Motor neuron (in vitro differentiated cells): ENCODE measurements around the gene NCOA6. TPM values are rescaled to one million over a fixed set of nuclear protein-coding genes. Genes with fewer than 3 reads are reported as not detected.

Experiments used
- ATAC-seq, 8 experiments: fragments of 200-7000 bp; cut with Tn5 transposase; replicated peaks in 6 of 8; 2 replicates each; pipeline ENCODE4 v1.8.0; 2021; ENCODE audit warnings: mild to moderate bottlenecking in 8 of 8, moderate library complexity in 8 of 8
- H3K27ac ChIP-seq, 2 donors: fragments of 250-450 bp; sonication (Bioruptor Pico); 2 replicates each; pipeline ENCODE4 v1.9.0; 2021; ENCODE audit warnings: antibody characterized with exemption in 2 of 2, mild to moderate bottlenecking in 2 of 2, moderate library complexity in 1 of 2
- H3K4me1 ChIP-seq, 2 donors: fragments of 250-450 bp; sonication (Bioruptor Pico); replicated peaks in 1 of 2; 2 replicates each; pipeline ENCODE4 v1.6.1; 2021; ENCODE audit warnings: antibody characterized with exemption in 2 of 2, mild to moderate bottlenecking in 2 of 2, moderate library complexity in 1 of 2
- H3K4me3 ChIP-seq, 5 donors: fragments of 250-450 bp; sonication (Bioruptor Pico); 2 replicates each; pipeline ENCODE4 v1.9.0; 2021; ENCODE audit warnings: antibody characterized with exemption in 5 of 5, mild to moderate bottlenecking in 5 of 5, moderate library complexity in 4 of 5
- WGBS, 10 experiments: fragments of 450-650 bp; shearing (Covaris generic); methylation state at CpG; one replicate each; pipeline ENCODE4 v1.0.0; 2022; 5-methylcytosine and 5-hydroxymethylcytosine counted together
- in situ Hi-C, 9 experiments: fragments of 400-800 bp; cut with MboI; loops; one replicate each; pipeline ENCODE4 v1.15.0; 2021; ENCODE audit warnings: low sequenced_read_pairs in 9 of 9, low pct_unique_long_range_greater_than_20kb in 2 of 9; ENCODE audit not compliant: unreplicated experiment in 9 of 9
- total RNA-seq, 8 experiments: library from RNA; unstranded; fragments of 300-600 nt; gene quantifications; 2 replicates each; pipeline versions ENCODE4 v1.2.3 to v1.2.4, GENCODE V29; 2022

NCOA6 gene
- total RNA-seq, 8 experiments from 2014 or later, result 6.6 to 25.6 (median 19.2) TPM

- WGBS, 10 experiments, result 83% methylated on average over 1 of the region's 9 CpGs; no CpG with 5 or more reads in 9 of the 10 experiments
- no peaks in the 10 kb centered on the region for H3K4me1 ChIP-seq
- no peak for ATAC-seq
- no peak overlapping the region for H3K27ac ChIP-seq
- H3K4me3 ChIP-seq, result no peak overlapping the region
- in situ Hi-C loops, result loop anchor here in 1 of 9 experiments (25.0 kb wide), 1 partner anchor 352 kb away; no protein-coding TSS in a partner anchor
These were observed 34.5 kb upstream of the NCOA6 start for GRCh38 chr20:34859826-34860545.

- WGBS, 10 experiments, result 90% methylated on average over 2 of the region's 26 CpGs; no CpG with 5 or more reads in 9 of the 10 experiments
- in situ Hi-C loops, result loop anchor here in 1 of 9 experiments (25.0 kb wide), 1 partner anchor 353 kb away; no protein-coding TSS in a partner anchor
These were observed 33.9 kb upstream of the NCOA6 start for GRCh38 chr20:34859367-34859766.

GRCh38 chr20:34852298-34852697, 26.8 kb upstream of the NCOA6 start:
- no peak overlapping the region for H3K27ac ChIP-seq
- in situ Hi-C loops, result loop anchor here in 1 of 9 experiments (25.0 kb wide), 1 partner anchor 360 kb away; no protein-coding TSS in a partner anchor
- ATAC-seq, result no peak
- H3K4me3 ChIP-seq, result no peak overlapping the region
- 72 to 100% (median 95%) methylated on average over 1 to 2 of the region's 4 CpGs; no CpG with 5 or more reads in 6 of the 10 experiments for WGBS, 10 experiments
- H3K4me1 ChIP-seq, result no peaks in the 10 kb centered on the region

More at GRCh38 chr20:34859367-34859766, 33.9 kb upstream of the NCOA6 start:
- Histone ChIP-seq H3K4me3 (no peak overlapping the region), H3K4me1 (no peaks in the 10 kb centered on the region), H3K27ac (no peak overlapping the region)
- no peak for ATAC-seq

GRCh38 chr20:34850969-34851368, 25.5 kb upstream of the NCOA6 start:
- in situ Hi-C loops, result loop anchor here in 1 of 9 experiments (25.0 kb wide), 1 partner anchor 361 kb away; no protein-coding TSS in a partner anchor
- Histone ChIP-seq H3K27ac (no peak overlapping the region), H3K4me3 (no peak overlapping the region), H3K4me1 (no peaks in the 10 kb centered on the region)
- WGBS, 10 experiments, result 85 to 100% (median 98%) methylated on average over 1 to 7 of the region's 14 CpGs; no CpG with 5 or more reads in 3 of the 10 experiments
- ATAC-seq, result no peak

- no peak overlapping the region for H3K27ac ChIP-seq
- no peak overlapping the region for H3K4me3 ChIP-seq
- 0 to 100% (median 90%) methylated on average over 1 to 2 of the region's 9 CpGs; no CpG with 5 or more reads in 5 of the 10 experiments for WGBS, 10 experiments
- no peaks in the 10 kb centered on the region for H3K4me1 ChIP-seq
- in situ Hi-C loops, result loop anchor here in 2 of 9 experiments (25.0 kb wide), 1 partner anchor 363 kb away; no protein-coding TSS in a partner anchor
- ATAC-seq, result no peak
These were observed 24.3 kb upstream of the NCOA6 start for GRCh38 chr20:34849778-34850177.

- in situ Hi-C loops, result loop anchor here in 1 of 9 experiments (25.0 kb wide), 1 partner anchor 364 kb away; no protein-coding TSS in a partner anchor
- Histone ChIP-seq H3K4me3 (no peak overlapping the region), H3K27ac (no peak overlapping the region), H3K4me1 (no peaks in the 10 kb centered on the region)
- WGBS, 10 experiments, result 67 to 100% (median 93%) methylated on average over 1 to 5 of the region's 5 CpGs; no CpG with 5 or more reads in 2 of the 10 experiments
- no peak for ATAC-seq
These were observed 23.1 kb upstream of the NCOA6 start for GRCh38 chr20:34848597-34848996.

- Histone ChIP-seq H3K4me3 (no peak overlapping the region), H3K27ac (no peak overlapping the region), H3K4me1 (no peaks in the 10 kb centered on the region)
- no peak for ATAC-seq
- WGBS, 10 experiments, result 86 to 100% (median 100%) methylated on average over 1 to 2 of the region's 2 CpGs; no CpG with 5 or more reads in 2 of the 10 experiments
- in situ Hi-C loops, result loop anchor here in 1 of 9 experiments (25.0 kb wide), 1 partner anchor 369 kb away; no protein-coding TSS in a partner anchor
These were observed 18.0 kb upstream of the NCOA6 start for GRCh38 chr20:34843421-34843820.

GRCh38 chr20:34842143-34842542, 16.7 kb upstream of the NCOA6 start:
- Histone ChIP-seq H3K27ac (no peak overlapping the region), H3K4me1 (no peaks in the 10 kb centered on the region), H3K4me3 (no peak overlapping the region)
- 42 to 80% (median 54%) methylated on average over 1 to 2 of the region's 2 CpGs; no CpG with 5 or more reads in 5 of the 10 experiments for WGBS, 10 experiments
- no peak for ATAC-seq
- in situ Hi-C loops, result loop anchor here in 1 of 9 experiments (25.0 kb wide), 1 partner anchor 370 kb away; no protein-coding TSS in a partner anchor

GRCh38 chr20:34834459-34834893, 9.0 kb upstream of the NCOA6 start:
- H3K27ac ChIP-seq, result no peak overlapping the region
- WGBS, 10 experiments, result 3 to 81% (median 52%) methylated on average over 1 to 6 of the region's 6 CpGs; no CpG with 5 or more reads in 4 of the 10 experiments
- in situ Hi-C loops, result loop anchor here in 1 of 9 experiments (25.0 kb wide), 1 partner anchor 378 kb away; no protein-coding TSS in a partner anchor
- H3K4me3 ChIP-seq, result no peak overlapping the region
- ATAC-seq, result peak in 7 of 8 experiments; percentile 11 to 81 (median 35)
- H3K4me1 ChIP-seq, result no peaks in the 10 kb centered on the region

- no peaks in the 10 kb centered on the region for H3K4me1 ChIP-seq
- in situ Hi-C loops, result loop anchor here in 1 of 9 experiments (25.0 kb wide), 1 partner anchor 380 kb away; no protein-coding TSS in a partner anchor
- ATAC-seq, result no peak
- no peak overlapping the region for H3K27ac ChIP-seq
- H3K4me3 ChIP-seq, result no peak overlapping the region
- 10 to 87% (median 74%) methylated on average over 1 to 5 of the region's 5 CpGs; no CpG with 5 or more reads in 1 of the 10 experiments for WGBS, 10 experiments
These were observed 6.5 kb upstream of the NCOA6 start for GRCh38 chr20:34831936-34832335.

GRCh38 chr20:34829191-34829590, 3.7 kb upstream of the NCOA6 start:
- 53 to 100% (median 88%) methylated on average over 1 to 3 of the region's 3 CpGs for WGBS, 10 experiments

GRCh38 chr20:34824806-34825529, 483 bp downstream of the NCOA6 start:
- Histone ChIP-seq H3K4me3 (peak overlapping the region; percentile 83 to 99 (median 94)), H3K4me1 (peaks cover 0 to 3% of the 10 kb centered on the region in 2 donors), H3K27ac (peak overlapping the region; percentile 97 to 99)
- in situ Hi-C loops, result loop anchor here in 1 of 9 experiments (25.0 kb wide), 1 partner anchor 387 kb away; no protein-coding TSS in a partner anchor
- ATAC-seq, result peak; percentile 82 to 91 (median 88)
- 0% methylated on average over 1 to 2 of the region's 68 CpGs; no CpG with 5 or more reads in 7 of the 10 experiments for WGBS, 10 experiments

More at GRCh38 chr20:34829191-34829590, 3.7 kb upstream of the NCOA6 start:
- Histone ChIP-seq H3K4me3 (no peak overlapping the region), H3K27ac (no peak overlapping the region), H3K4me1 (no peaks in the 10 kb centered on the region)
- no peak for ATAC-seq
- in situ Hi-C loops, result loop anchor here in 1 of 9 experiments (25.0 kb wide), 1 partner anchor 383 kb away; no protein-coding TSS in a partner anchor
